ENCODE results near the gene SYNCRIP.

GRCh38 chr6:85574932-85575598 lies 67.6 kb downstream of the SYNCRIP start:
- TF ChIP-seq, protein P1, sequence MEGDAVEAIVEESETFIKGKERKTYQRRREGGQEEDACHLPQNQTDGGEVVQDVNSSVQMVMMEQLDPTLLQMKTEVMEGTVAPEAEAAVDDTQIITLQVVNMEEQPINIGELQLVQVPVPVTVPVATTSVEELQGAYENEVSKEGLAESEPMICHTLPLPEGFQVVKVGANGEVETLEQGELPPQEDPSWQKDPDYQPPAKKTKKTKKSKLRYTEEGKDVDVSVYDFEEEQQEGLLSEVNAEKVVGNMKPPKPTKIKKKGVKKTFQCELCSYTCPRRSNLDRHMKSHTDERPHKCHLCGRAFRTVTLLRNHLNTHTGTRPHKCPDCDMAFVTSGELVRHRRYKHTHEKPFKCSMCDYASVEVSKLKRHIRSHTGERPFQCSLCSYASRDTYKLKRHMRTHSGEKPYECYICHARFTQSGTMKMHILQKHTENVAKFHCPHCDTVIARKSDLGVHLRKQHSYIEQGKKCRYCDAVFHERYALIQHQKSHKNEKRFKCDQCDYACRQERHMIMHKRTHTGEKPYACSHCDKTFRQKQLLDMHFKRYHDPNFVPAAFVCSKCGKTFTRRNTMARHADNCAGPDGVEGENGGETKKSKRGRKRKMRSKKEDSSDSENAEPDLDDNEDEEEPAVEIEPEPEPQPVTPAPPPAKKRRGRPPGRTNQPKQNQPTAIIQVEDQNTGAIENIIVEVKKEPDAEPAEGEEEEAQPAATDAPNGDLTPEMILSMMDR (conservative IDR thresholded peaks at IDR 0.05; ENCODE audit: low read depth, low read length), result no peak
- TF ChIP-seq CHD1 (IDR thresholded peaks at IDR 0.05; ENCODE audit: low read depth, low read length), result no peak
- TF ChIP-seq POLR2A (IDR thresholded peaks at IDR 0.05; ENCODE audit: low read depth, low read length), result no peak
- no peak for TF ChIP-seq MXI1 (IDR thresholded peaks at IDR 0.05; ENCODE audit: borderline replicate concordance, low read depth, low read length)
- no peak for TF ChIP-seq SMC3 (IDR thresholded peaks at IDR 0.05; ENCODE audit: low read depth, low read length)
- TF ChIP-seq CEBPB (IDR thresholded peaks at IDR 0.05; ENCODE audit: low read depth, low read length), result no peak
- TF ChIP-seq RFX5 (IDR thresholded peaks at IDR 0.05; ENCODE audit: low read depth, low read length), result no peak

Measured in IMR-90 (cell line).